DOHH2 (cell line): Measurements from ENCODE around the gene PHACTR1.
A peak's percentile ranks its signal among the peaks of the same experiment; 100 is the strongest.

Source experiments
- H3F3A ChIP-seq: fragments of 200-600 bp; sonication (generic), shearing (Covaris generic); 2 replicates; pipeline ENCODE4 v1.6.0; 2016; ENCODE audit warnings: antibody characterized with exemption, mild to moderate bottlenecking; ENCODE audit not compliant: control insufficient read depth, insufficient read depth
- H3K27ac ChIP-seq: fragments of 200-600 bp; sonication (generic); 2 replicates; pipeline ENCODE4 v1.5.1; 2014; ENCODE audit warnings: low read depth, mild to moderate bottlenecking, low read length, moderate library complexity
- H3K27me3 ChIP-seq: fragments of 200-600 bp; sonication (generic); 2 replicates; pipeline ENCODE4 v1.6.1; 2014; ENCODE audit warnings: mild to moderate bottlenecking, low read length, mixed read lengths; ENCODE audit not compliant: control insufficient read depth
- H3K36me3 ChIP-seq: fragments of 200-600 bp; sonication (generic); 2 replicates; pipeline ENCODE4 v1.6.1; 2014; ENCODE audit warnings: mild to moderate bottlenecking, low read length, moderate library complexity, mixed read lengths; ENCODE audit not compliant: control insufficient read depth
- H3K4me1 ChIP-seq: fragments of 200-600 bp; sonication (generic); 2 replicates; pipeline ENCODE4 v1.6.1; 2014; ENCODE audit warnings: mild to moderate bottlenecking, low read length, mixed read lengths; ENCODE audit not compliant: control insufficient read depth
- H3K4me2 ChIP-seq: fragments of 200-600 bp; sonication (generic); 2 replicates; pipeline ENCODE4 v1.6.0; 2014; ENCODE audit warnings: mild to moderate bottlenecking, low read length, moderate library complexity
- H3K4me3 ChIP-seq: fragments of 200-600 bp; sonication (generic); 2 replicates; pipeline ENCODE4 v1.5.1; 2014; ENCODE audit warnings: mild to moderate bottlenecking, low read length, mixed read lengths
- H3K79me2 ChIP-seq: fragments of 200-600 bp; sonication (generic); 2 replicates; pipeline ENCODE4 v1.6.1; 2014; ENCODE audit warnings: mild to moderate bottlenecking, low read length, mixed read lengths; ENCODE audit not compliant: control insufficient read depth
- H3K9me2 ChIP-seq: fragments of 200-600 bp; sonication (generic); replicated peaks from 2 replicates; pipeline ENCODE4 v1.6.1; 2014; ENCODE audit warnings: mild to moderate bottlenecking, low read length, mixed read lengths; ENCODE audit not compliant: control insufficient read depth
- H3K9me3 ChIP-seq: fragments of 200-600 bp; sonication (generic); 2 replicates; pipeline ENCODE4 v1.6.1; 2014; ENCODE audit warnings: antibody characterized with exemption, low read length, mixed read lengths; ENCODE audit not compliant: control insufficient read depth, insufficient read depth
- H4K20me1 ChIP-seq: fragments of 200-600 bp; sonication (generic); 2 replicates; pipeline ENCODE4 v1.6.0; 2014; ENCODE audit warnings: low read depth, mild to moderate bottlenecking, antibody characterized with exemption, low read length, moderate library complexity; ENCODE audit not compliant: control insufficient read depth, insufficient read depth
- CTCF ChIP-seq: fragments of 200-600 bp; sonication (generic); IDR thresholded peaks from one replicate; pipeline ENCODE4 v1.5.1; 2014; ENCODE audit warnings: antibody characterized with exemption, mild to moderate bottlenecking, low read depth, low read length; ENCODE audit not compliant: poor library complexity, severe bottlenecking
- EZH2phosphoT487 ChIP-seq: fragments of 200-600 bp; sonication (generic); IDR thresholded peaks from 2 replicates; pipeline ENCODE4 v1.6.1; 2017; ENCODE audit warnings: borderline replicate concordance, mild to moderate bottlenecking, antibody characterized with exemption, low read length, moderate library complexity, mixed read lengths

The PHACTR1 gene

GRCh38 chr6:13268913-13269518 is 552.4 kb downstream of the PHACTR1 start:
- Histone ChIP-seq H3K4me2 (no peak overlapping the region), H3K9me2 (no peaks in the 10 kb centered on the region), H3K79me2 (peaks cover 13% of the 10 kb centered on the region), H3K27ac (no peak overlapping the region), H3K36me3 (no peaks in the 10 kb centered on the region), H3K4me1 (peaks cover 42% of the 10 kb centered on the region), H3K9me3 (no peaks in the 10 kb centered on the region), H4K20me1 (no peaks in the 10 kb centered on the region), H3F3A (no peaks in the 10 kb centered on the region), H3K27me3 (no peaks in the 10 kb centered on the region), H3K4me3 (no peak overlapping the region)
- TF ChIP-seq CTCF: no peak
- TF ChIP-seq EZH2phosphoT487: no peak

GRCh38 chr6:13272131-13273046 is 555.8 kb downstream of the PHACTR1 start:
- H3F3A ChIP-seq: no peaks in the 10 kb centered on the region
- peak overlapping the region; percentile 82 for H3K4me2 ChIP-seq
- H3K36me3 ChIP-seq: no peaks in the 10 kb centered on the region
- H3K9me3 ChIP-seq: no peaks in the 10 kb centered on the region
- H3K27me3 ChIP-seq: no peaks in the 10 kb centered on the region
- H3K4me1 ChIP-seq: peaks cover 63% of the 10 kb centered on the region
- peak overlapping the region; percentile 81 for H3K4me3 ChIP-seq
- H4K20me1 ChIP-seq: no peaks in the 10 kb centered on the region
- peak; percentile 11 for TF ChIP-seq CTCF
- TF ChIP-seq EZH2phosphoT487: no peak
- H3K79me2 ChIP-seq: peaks cover 33% of the 10 kb centered on the region
- peak overlapping the region; percentile 36 for H3K27ac ChIP-seq
- no peaks in the 10 kb centered on the region for H3K9me2 ChIP-seq

GRCh38 chr6:13273202-13273930 is 556.8 kb downstream of the PHACTR1 start:
- H3K36me3 ChIP-seq: peaks cover 1% of the 10 kb centered on the region
- H3F3A ChIP-seq: no peaks in the 10 kb centered on the region
- H3K9me2 ChIP-seq: no peaks in the 10 kb centered on the region
- peak overlapping the region; percentile 36 for H3K27ac ChIP-seq
- no peaks in the 10 kb centered on the region for H4K20me1 ChIP-seq
- no peaks in the 10 kb centered on the region for H3K27me3 ChIP-seq
- TF ChIP-seq CTCF (no peak), EZH2phosphoT487 (no peak)
- peak overlapping the region; percentile 82 for H3K4me2 ChIP-seq
- H3K4me3 ChIP-seq: peak overlapping the region; percentile 81
- peaks cover 68% of the 10 kb centered on the region for H3K4me1 ChIP-seq
- H3K79me2 ChIP-seq: peaks cover 33% of the 10 kb centered on the region
- no peaks in the 10 kb centered on the region for H3K9me3 ChIP-seq
